KMS-11 (cell line): Measurements from ENCODE around the gene PARVA.

ENCODE experiments used
- H2AFZ ChIP-seq: fragments of 200-600 bp; sonication (generic); 2 replicates; pipeline ENCODE4 v1.6.1; 2016; ENCODE audit warnings: antibody characterized with exemption, mixed run types, low read depth
- H3K27ac ChIP-seq: fragments of 200-600 bp; sonication (generic); 2 replicates; pipeline ENCODE4 v1.6.1; 2016; ENCODE audit warnings: mild to moderate bottlenecking, mixed run types
- H3K27me3 ChIP-seq: fragments of 200-600 bp; sonication (generic); 2 replicates; pipeline ENCODE4 v1.6.1; 2017; ENCODE audit warnings: mild to moderate bottlenecking, low read depth, mixed run types, moderate library complexity; ENCODE audit not compliant: insufficient read depth
- H3K36me3 ChIP-seq: fragments of 200-600 bp; sonication (generic); 2 replicates; pipeline ENCODE4 v1.6.1; 2017; ENCODE audit warnings: mild to moderate bottlenecking, mixed run types; ENCODE audit not compliant: insufficient read depth
- H3K4me1 ChIP-seq: fragments of 200-600 bp; sonication (generic); 2 replicates; pipeline ENCODE4 v1.6.1; 2016; ENCODE audit warnings: mild to moderate bottlenecking, low read depth, mixed run types; ENCODE audit not compliant: poor library complexity, severe bottlenecking
- H3K4me2 ChIP-seq: fragments of 200-600 bp; sonication (generic); 2 replicates; pipeline ENCODE4 v1.7.0; 2016; ENCODE audit warnings: mild to moderate bottlenecking, mixed run types
- H3K4me3 ChIP-seq: fragments of 200-600 bp; sonication (generic); IDR thresholded peaks from 2 replicates; pipeline ENCODE4 v1.6.1; 2017; ENCODE audit warnings: low read depth, low read length, mixed read lengths; ENCODE audit not compliant: insufficient read depth
- H3K79me2 ChIP-seq: fragments of 200-600 bp; sonication (generic); 2 replicates; pipeline ENCODE4 v1.6.1; 2016; ENCODE audit warnings: low read depth, mixed run types; ENCODE audit not compliant: insufficient read depth
- H3K9ac ChIP-seq: fragments of 200-600 bp; sonication (generic); 2 replicates; pipeline ENCODE4 v1.6.1; 2016; ENCODE audit warnings: mild to moderate bottlenecking, mixed run types
- H4K20me1 ChIP-seq: fragments of 200-600 bp; sonication (generic); 2 replicates; pipeline ENCODE4 v1.6.1; 2016; ENCODE audit warnings: mild to moderate bottlenecking, mixed run types; ENCODE audit not compliant: insufficient read depth
- TF ChIP-seq, protein P1 (sequence below): fragments of 200-600 bp; sonication (generic); conservative IDR thresholded peaks from 2 replicates; pipeline ENCODE4 v1.6.1; 2017; ENCODE audit warnings: low read depth, mild to moderate bottlenecking, antibody characterized with exemption, low read length, moderate library complexity, mixed read lengths

PARVA gene

DNA sequence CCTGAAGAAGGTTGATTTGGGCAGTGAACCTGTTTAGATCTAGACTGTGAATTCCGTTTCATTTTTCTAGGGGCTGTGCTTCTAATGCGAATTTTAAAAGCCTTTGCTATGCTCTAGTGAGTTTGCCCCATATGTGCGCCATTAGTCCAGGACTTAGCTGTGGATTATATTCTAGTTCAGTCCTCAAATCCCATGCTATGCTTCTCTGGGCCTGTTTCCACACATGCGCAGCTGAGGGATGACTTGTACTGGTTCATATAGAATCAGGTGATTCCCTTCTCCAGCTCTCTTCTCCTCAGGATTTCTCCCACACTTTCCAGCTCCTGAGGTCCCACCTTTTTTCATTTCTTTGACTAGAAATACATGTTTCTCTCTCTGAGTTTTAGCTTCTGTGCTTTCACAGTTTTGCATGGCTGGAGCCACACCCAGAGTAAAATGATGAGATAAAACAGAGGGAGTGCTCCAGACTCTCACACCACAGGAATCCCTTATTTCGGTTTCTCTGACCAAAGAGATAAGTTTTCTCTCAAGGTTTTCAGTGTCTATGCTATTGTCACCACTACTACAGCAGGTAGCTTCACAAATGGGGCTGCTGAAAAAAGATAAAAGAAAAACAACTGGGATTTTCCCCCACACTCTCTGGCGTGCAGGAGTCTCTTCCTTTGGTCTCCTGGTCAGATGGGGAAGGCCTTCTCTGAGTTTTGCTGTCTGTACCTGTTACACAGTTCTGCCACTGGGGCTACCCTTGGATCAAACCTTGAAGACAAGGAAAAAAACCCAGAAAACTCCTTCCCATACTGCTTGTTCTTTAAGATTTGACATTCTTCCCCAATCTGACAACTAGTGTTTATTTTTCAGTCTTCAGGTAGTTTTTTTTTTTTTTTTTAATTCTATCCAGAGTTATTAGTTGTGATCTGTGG lies 200.6 kb downstream of the PARVA start:
- Histone ChIP-seq H3K27ac (no peak overlapping the region), H2AFZ (no peak overlapping the region), H3K9ac (no peak overlapping the region), H3K4me2 (no peak overlapping the region), H4K20me1 (no peaks in the 10 kb centered on the region), H3K4me1 (no peaks in the 10 kb centered on the region), H3K79me2 (no peaks in the 10 kb centered on the region), H3K36me3 (no peaks in the 10 kb centered on the region), H3K4me3 (no peak overlapping the region), H3K27me3 (no peaks in the 10 kb centered on the region)
- TF ChIP-seq, protein P1, sequence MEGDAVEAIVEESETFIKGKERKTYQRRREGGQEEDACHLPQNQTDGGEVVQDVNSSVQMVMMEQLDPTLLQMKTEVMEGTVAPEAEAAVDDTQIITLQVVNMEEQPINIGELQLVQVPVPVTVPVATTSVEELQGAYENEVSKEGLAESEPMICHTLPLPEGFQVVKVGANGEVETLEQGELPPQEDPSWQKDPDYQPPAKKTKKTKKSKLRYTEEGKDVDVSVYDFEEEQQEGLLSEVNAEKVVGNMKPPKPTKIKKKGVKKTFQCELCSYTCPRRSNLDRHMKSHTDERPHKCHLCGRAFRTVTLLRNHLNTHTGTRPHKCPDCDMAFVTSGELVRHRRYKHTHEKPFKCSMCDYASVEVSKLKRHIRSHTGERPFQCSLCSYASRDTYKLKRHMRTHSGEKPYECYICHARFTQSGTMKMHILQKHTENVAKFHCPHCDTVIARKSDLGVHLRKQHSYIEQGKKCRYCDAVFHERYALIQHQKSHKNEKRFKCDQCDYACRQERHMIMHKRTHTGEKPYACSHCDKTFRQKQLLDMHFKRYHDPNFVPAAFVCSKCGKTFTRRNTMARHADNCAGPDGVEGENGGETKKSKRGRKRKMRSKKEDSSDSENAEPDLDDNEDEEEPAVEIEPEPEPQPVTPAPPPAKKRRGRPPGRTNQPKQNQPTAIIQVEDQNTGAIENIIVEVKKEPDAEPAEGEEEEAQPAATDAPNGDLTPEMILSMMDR = no peak

DNA sequence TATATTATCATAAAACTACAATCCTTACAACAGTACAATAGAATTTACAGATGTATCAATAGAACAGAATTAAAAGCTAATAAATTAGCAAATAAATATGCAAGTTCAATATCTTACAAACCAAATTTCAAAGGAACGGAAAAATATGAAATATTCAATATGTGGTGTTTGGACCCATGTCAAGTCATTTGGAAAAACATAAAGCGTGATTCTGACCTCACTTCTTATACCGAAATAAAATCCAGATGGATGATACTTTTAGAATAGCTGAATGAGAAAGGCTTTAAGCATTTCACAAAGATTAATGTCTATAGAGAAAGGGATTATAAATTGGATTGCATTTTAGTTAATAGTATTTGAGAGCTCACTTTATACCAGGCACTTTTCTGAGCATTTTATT lies 204.0 kb downstream of the PARVA start:
- no peaks in the 10 kb centered on the region for H3K27me3 ChIP-seq
- H3K79me2 ChIP-seq = no peaks in the 10 kb centered on the region
- H3K27ac ChIP-seq = no peak overlapping the region
- TF ChIP-seq, protein P1 = no peak
- H4K20me1 ChIP-seq = no peaks in the 10 kb centered on the region
- no peaks in the 10 kb centered on the region for H3K4me1 ChIP-seq
- H3K36me3 ChIP-seq = no peaks in the 10 kb centered on the region
- H3K9ac ChIP-seq = no peak overlapping the region
- H3K4me3 ChIP-seq = no peak overlapping the region
- H2AFZ ChIP-seq = no peak overlapping the region
- no peak overlapping the region for H3K4me2 ChIP-seq

DNA sequence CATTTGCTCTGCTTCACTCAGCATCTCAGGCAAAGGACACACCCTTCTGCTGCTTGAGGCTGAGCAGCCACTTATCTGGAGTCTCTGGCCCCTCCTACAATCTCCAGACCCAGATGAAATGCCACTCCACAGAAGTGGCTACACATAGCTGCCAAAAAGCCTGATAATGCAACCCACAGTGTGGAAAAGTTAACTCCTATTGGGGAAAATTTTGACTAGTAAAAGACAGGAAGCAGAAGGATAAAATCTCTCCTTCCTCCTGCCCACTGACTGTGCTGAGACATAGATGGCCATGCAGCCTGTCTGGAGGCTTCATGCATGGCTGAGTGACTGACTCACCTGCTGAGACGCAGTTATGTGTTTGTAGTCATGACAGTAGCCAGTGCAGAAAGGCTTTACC lies 204.6 kb downstream of the PARVA start:
- no peaks in the 10 kb centered on the region for H3K27me3 ChIP-seq
- TF ChIP-seq, protein P1 = no peak
- H3K79me2 ChIP-seq = no peaks in the 10 kb centered on the region
- H3K27ac ChIP-seq = no peak overlapping the region
- no peak overlapping the region for H3K4me3 ChIP-seq
- H3K4me1 ChIP-seq = no peaks in the 10 kb centered on the region
- H3K36me3 ChIP-seq = no peaks in the 10 kb centered on the region
- no peak overlapping the region for H3K4me2 ChIP-seq
- H3K9ac ChIP-seq = no peak overlapping the region
- H4K20me1 ChIP-seq = no peaks in the 10 kb centered on the region
- no peak overlapping the region for H2AFZ ChIP-seq
